ENCODE results near the gene UEVLD.

- TF ChIP-seq CTCF (conservative IDR thresholded peaks at IDR 0.05; ENCODE audit: low read length): no peak
- no peak for TF ChIP-seq EZH2phosphoT487 (IDR thresholded peaks at IDR 0.05; ENCODE audit: borderline replicate concordance)
Observed at GRCh38 chr11:18612394-18612793, 23.9 kb upstream of the UEVLD start.

Data from Loucy (cell line).